Dendritic cell treated with granulocyte-macrophage colony-stimulating factor and Interleukin-4, amounts not matched to agents 40 ng/mL and 50 ng/mL, for 4 days (primary cell): ENCODE measurements around the gene BCL2L1.

ENCODE experiments used
- H3K27ac Mint-ChIP-seq: one replicate; pipeline ENCODE4 v1.8.0; 2022; ENCODE audit warnings: mild to moderate bottlenecking, mixed read lengths
- H3K27me3 Mint-ChIP-seq: one replicate; pipeline ENCODE4 v1.8.0; 2022; ENCODE audit warnings: mild to moderate bottlenecking, mixed read lengths
- H3K36me3 Mint-ChIP-seq: one replicate; pipeline ENCODE4 v1.8.0; 2022; ENCODE audit warnings: low read depth, mixed read lengths
- H3K4me1 Mint-ChIP-seq: one replicate; pipeline ENCODE4 v1.8.0; 2022; ENCODE audit warnings: low read depth, mixed read lengths
- H3K4me3 Mint-ChIP-seq: one replicate; pipeline ENCODE4 v1.8.0; 2022; ENCODE audit warnings: mild to moderate bottlenecking, moderate library complexity, mixed read lengths
- H3K9me3 Mint-ChIP-seq: one replicate; pipeline ENCODE4 v1.8.0; 2022; ENCODE audit warnings: mixed read lengths
- intact Hi-C: fragments of 100-400 bp; cut with micrococcal nuclease; formaldehyde crosslinking; loops from one replicate; pipeline ENCODE4 v1.15.0; 2022

Gene BCL2L1

DNA sequence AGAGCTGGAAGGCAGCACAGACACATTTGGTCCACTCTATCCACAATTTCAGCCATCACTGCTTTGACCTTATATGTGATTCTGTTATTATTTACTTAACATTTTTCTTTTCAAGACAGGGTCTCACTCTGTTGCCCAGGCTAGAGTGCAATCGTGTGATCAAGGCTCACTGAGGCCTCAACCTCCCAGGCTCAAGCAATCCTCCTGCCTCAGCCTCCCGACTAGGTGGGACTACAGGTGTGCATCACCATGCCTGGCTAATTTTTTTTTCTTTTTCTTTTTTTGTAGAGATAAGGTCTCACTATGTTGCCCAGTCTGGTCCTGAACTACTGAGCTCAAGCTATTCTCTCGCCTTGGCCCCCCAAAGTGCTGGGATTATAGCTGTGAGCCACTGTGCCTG lies 40.3 kb downstream of the BCL2L1 start:
- Mint-ChIP-seq H3K4me3 (no peak overlapping the region), H3K27ac (no peak overlapping the region), H3K4me1 (peaks cover 59% of the 10 kb centered on the region), H3K36me3 (peaks cover 83% of the 10 kb centered on the region), H3K9me3 (no peaks in the 10 kb centered on the region), H3K27me3 (no peaks in the 10 kb centered on the region)
- intact Hi-C loops, result no loop called here

GRCh38 chr20:31681769-31682168 lies 40.9 kb downstream of the BCL2L1 start:
- peaks cover 58% of the 10 kb centered on the region for H3K4me1 Mint-ChIP-seq
- H3K27ac Mint-ChIP-seq, result no peak overlapping the region
- H3K36me3 Mint-ChIP-seq, result peaks cover 80% of the 10 kb centered on the region
- intact Hi-C loops, result no loop called here
- no peak overlapping the region for H3K4me3 Mint-ChIP-seq
- no peaks in the 10 kb centered on the region for H3K27me3 Mint-ChIP-seq
- no peaks in the 10 kb centered on the region for H3K9me3 Mint-ChIP-seq

- no peaks in the 10 kb centered on the region for H3K27me3 Mint-ChIP-seq
- H3K9me3 Mint-ChIP-seq, result no peaks in the 10 kb centered on the region
- no peak overlapping the region for H3K27ac Mint-ChIP-seq
- no peak overlapping the region for H3K4me3 Mint-ChIP-seq
- H3K4me1 Mint-ChIP-seq, result peaks cover 59% of the 10 kb centered on the region
- intact Hi-C loops, result no loop called here
- H3K36me3 Mint-ChIP-seq, result peaks cover 80% of the 10 kb centered on the region
Observed at GRCh38 chr20:31681128-31681727, 41.4 kb downstream of the BCL2L1 start.

DNA sequence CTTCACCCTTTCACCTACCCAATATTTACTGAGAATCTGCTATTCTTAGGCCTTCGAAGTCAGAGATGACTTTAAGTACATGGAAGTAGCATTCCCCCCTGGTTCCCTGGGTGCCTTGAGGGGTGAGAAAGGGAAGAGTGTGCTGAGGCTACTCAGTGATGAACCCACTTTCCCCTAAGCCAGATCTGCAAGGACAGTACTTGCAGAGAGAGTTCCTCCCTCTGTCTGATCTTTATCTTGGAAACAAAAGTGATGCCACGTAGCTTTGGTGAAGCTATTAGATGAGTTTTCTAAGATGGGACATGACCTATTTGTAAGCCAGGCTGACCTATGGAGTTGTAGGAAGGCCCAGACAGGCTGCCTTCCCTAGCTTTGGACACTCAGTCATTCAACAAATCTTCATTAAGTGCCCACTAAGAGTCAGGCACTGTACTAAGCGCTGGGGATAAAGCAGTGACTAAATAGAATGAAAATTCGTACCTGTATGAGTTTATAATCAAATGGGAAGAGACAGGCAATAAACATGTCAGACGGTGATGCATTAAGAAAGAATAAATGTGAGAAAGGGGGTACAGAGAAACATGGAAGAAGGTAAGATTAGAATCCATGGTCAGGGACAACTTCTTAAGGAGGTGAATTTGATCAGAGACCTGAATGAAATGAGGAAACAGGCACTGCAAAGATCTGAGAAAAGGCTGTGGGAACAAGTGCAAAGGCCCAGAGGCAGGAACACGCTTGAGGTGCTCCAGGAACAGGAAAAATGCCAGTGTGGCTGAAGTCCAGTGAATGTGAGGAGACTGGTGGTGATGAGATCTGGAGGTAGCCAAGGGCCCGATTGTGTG lies 42.2 kb downstream of the BCL2L1 start:
- Mint-ChIP-seq H3K36me3 (peaks cover 79% of the 10 kb centered on the region), H3K27me3 (no peaks in the 10 kb centered on the region), H3K4me1 (peaks cover 66% of the 10 kb centered on the region), H3K27ac (no peak overlapping the region), H3K9me3 (no peaks in the 10 kb centered on the region), H3K4me3 (no peak overlapping the region)
- intact Hi-C loops, result no loop called here

DNA sequence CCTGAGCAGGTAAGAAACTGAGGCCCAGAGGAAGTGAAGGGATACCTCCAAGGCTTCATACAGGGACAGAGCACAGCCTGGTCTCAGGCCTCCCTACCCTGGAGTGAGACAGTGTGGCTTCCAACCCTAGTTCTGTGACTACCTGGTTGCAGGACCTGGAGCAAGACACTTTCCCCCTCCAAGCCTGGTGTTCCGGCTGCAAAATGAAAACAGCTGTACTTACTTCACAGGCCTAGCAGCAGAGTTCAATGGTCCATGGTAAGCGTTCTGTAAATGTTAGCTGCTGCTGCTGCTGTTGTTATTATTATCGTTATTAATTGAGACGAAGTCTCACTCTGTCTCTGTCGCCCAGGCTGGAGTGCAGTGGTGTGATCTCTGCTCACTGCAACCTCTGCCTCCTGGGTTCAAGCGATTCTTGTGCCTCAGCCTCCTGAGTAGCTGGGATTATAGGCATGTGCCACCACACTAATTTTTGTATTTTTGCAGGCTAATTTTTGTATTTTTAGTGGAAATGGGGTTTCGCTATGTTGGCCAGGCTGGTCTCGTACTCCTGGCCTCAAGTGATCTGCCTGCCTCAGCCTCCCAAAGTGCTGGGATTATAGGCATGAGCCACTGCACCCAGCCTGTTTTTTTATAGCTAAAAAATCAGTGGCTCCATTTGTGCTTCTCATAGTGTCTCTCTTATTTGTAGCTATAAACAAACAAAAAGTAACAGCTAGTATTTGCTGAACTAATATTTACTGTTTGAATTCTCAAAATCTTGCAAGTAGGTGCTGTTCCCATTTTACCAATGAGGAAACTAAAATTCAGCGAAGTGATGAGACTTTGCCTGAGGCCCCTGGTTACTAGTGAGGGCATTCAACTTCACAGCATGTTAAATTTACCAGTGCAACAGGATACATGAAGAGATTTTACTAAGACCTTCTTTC lies 43.0 kb downstream of the BCL2L1 start:
- intact Hi-C loops, result no loop called here
- peak overlapping the region; percentile 26 for H3K27ac Mint-ChIP-seq
- H3K4me3 Mint-ChIP-seq, result no peak overlapping the region
- H3K4me1 Mint-ChIP-seq, result peaks cover 75% of the 10 kb centered on the region
- no peaks in the 10 kb centered on the region for H3K27me3 Mint-ChIP-seq
- H3K9me3 Mint-ChIP-seq, result no peaks in the 10 kb centered on the region
- H3K36me3 Mint-ChIP-seq, result peaks cover 72% of the 10 kb centered on the region

DNA sequence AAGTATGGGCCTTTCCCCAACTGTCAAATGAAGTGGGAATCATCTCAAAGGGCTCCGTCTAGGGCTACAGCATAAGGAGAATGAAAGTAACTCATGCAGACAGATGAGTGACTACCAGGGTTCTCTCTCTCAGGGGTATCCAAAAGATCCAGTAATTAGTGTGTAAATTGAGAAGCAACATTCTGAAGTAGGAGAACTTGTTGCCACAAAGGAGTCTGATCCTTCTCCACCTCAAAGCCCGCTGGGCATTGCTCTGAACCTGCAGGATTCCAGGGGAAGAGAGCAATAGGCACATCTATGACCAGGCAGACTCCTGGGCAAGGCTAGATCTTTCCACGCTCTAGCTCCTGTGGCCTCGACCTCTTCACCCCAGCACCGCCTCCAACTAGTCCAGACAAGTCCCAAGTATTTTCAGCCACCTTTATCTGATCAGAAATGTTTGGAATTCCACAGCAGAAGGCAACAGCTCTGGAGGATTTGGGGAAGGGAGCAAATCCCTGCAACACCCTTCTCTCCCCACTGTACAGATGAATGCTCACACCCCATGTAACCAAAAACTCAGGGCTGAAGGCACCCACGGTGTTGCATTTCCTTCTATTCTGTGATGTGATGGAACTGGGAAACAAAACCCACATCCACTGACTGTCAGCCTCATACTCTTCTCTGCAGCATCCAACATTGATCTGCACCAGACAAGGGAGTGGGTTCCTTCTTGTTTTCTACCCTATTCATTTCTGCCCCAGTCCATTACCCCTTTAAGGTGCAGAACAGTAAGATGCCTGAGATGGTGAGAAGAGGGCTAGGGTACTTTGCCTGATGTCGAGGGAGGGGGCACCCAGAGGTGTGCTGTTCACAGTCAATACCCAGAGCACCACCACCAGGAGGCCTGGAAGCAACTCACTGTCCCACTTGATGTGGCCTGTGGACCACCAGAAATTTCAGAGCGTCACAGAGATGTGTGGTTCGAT lies 44.0 kb downstream of the BCL2L1 start:
- Mint-ChIP-seq H3K36me3 (peaks cover 67% of the 10 kb centered on the region), H3K4me1 (peaks cover 85% of the 10 kb centered on the region), H3K27me3 (no peaks in the 10 kb centered on the region), H3K9me3 (no peaks in the 10 kb centered on the region), H3K27ac (peak overlapping the region; percentile 26), H3K4me3 (no peak overlapping the region)
- intact Hi-C loops, result no loop called here

- peak overlapping the region; percentile 61 for H3K27ac Mint-ChIP-seq
- peaks cover 69% of the 10 kb centered on the region for H3K36me3 Mint-ChIP-seq
- H3K27me3 Mint-ChIP-seq, result no peaks in the 10 kb centered on the region
- no peaks in the 10 kb centered on the region for H3K9me3 Mint-ChIP-seq
- intact Hi-C loops, result no loop called here
- H3K4me3 Mint-ChIP-seq, result no peak overlapping the region
- peaks cover 82% of the 10 kb centered on the region for H3K4me1 Mint-ChIP-seq
Observed at GRCh38 chr20:31677553-31678260, 45.0 kb downstream of the BCL2L1 start.

DNA sequence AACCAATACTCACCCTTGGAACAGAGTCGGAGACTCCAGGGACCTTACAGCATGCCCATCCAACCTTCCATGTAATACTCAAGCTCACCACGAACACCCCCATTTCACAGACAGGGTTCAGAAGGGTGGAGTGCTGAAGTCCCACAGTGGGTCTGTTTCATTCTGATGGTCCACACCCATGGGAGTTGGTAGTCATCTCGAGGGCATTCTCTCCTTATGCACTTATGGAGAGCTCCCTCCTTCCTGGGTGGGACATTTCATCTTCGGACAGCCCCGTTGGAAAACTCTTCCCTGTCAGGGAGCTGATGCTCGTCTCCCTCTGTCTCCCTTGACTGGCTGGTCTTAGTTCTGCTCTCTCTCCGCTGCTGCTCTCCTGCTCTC lies 46.1 kb downstream of the BCL2L1 start:
- Mint-ChIP-seq H3K4me3 (no peak overlapping the region), H3K4me1 (peaks cover 82% of the 10 kb centered on the region), H3K27ac (peak overlapping the region; percentile 93), H3K36me3 (peaks cover 75% of the 10 kb centered on the region), H3K9me3 (no peaks in the 10 kb centered on the region), H3K27me3 (no peaks in the 10 kb centered on the region)
- intact Hi-C loops, result no loop called here

DNA sequence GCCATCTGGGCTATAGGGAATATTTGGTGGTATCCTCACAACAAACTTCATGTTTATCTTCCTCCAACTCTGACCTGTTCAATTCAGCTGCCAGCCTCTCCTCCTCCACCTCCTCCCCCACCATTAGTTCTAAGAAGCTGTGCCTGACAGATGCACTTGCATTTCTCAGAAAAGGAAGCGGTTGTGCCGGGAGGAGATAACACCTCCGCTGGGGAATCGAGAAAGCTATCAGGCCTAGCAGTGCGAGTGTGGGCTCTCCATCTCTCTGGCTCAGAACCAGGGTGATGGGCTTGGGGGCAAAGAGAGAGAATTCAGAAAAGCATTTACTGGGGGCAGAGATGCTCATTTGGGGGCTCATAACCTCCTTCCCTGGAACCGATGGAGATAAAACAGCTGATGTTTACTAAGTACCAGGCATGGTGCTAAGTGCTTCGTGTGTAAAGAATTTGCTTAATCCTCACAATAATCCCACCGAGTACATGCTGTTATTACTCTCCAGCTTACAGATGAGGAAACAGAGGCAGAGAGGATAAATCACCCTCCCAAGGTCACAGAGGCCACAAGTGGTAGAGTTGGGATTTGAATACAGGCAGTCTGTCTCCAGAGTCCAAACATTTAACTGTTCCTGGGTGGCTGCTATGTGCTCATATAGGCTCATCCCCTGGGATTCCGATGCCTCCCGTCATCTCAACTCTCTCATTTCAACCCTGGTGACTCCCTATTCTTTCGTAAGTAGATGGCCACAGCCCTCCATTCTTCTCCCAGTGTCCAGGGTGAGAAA lies 46.6 kb downstream of the BCL2L1 start:
- H3K27ac Mint-ChIP-seq, result peak overlapping the region; percentile 93
- peak overlapping the region; percentile 72 for H3K4me3 Mint-ChIP-seq
- peaks cover 75% of the 10 kb centered on the region for H3K36me3 Mint-ChIP-seq
- H3K4me1 Mint-ChIP-seq, result peaks cover 81% of the 10 kb centered on the region
- intact Hi-C loops, result loop anchor here (1.0 kb wide), 2 partner anchors 23 to 47 kb away; no protein-coding TSS in a partner anchor
- H3K9me3 Mint-ChIP-seq, result no peaks in the 10 kb centered on the region
- H3K27me3 Mint-ChIP-seq, result no peaks in the 10 kb centered on the region

DNA sequence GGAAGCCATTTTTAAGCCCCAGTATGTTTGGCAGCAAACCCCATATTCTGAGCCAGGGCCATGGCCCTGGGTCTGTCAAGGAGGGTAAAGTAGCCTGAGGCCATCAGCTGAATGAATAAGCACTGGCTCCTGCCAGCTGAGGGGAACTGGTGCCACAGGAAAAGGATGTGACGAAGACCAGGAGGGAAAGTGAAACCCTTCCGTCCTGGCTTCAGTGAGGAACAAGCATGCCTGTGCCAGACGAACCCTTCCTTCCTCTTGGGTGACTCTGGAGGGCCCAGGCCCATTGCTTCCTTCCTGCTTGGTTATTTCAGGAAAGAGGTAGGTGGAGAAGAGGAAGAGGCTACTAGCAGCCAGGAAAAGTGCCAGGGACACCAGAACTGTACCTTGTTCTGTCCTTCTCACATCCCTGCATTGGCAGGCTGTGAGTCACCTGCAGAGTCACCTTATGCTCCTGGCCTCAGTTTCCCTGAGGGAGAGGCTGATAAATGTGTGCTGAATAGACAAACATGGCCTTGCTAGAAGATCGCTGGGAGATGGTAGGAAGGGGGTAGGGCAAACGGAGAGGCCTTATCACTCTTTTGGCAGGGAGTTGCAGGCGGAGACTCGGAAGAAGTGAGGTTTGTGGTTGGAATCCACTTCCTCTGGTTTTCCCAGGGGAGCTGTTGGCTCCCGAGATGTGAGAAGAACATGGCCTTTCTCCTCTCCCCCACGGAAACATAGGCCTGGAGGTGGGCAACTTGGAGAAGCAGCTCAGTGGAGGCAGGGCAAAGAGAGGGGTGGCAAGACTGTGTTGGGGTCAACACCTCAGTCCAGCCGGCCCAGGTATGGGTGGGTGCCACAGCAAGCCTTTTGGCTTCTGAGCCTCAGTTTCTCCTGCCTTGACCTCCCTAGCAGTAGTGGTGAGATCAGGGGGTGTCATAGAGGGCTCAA lies 47.5 kb downstream of the BCL2L1 start:
- Mint-ChIP-seq H3K9me3 (no peaks in the 10 kb centered on the region), H3K4me3 (peak overlapping the region; percentile 72), H3K27me3 (no peaks in the 10 kb centered on the region), H3K27ac (peak overlapping the region; percentile 93), H3K4me1 (peaks cover 75% of the 10 kb centered on the region), H3K36me3 (peaks cover 76% of the 10 kb centered on the region)
- intact Hi-C loops, result loop anchor here (1.0 kb wide), 2 partner anchors 24 to 48 kb away; no protein-coding TSS in a partner anchor

GRCh38 chr20:31673943-31674463 lies 48.7 kb downstream of the BCL2L1 start:
- H3K4me1 Mint-ChIP-seq, result peaks cover 77% of the 10 kb centered on the region
- peak overlapping the region; percentile 93 for H3K27ac Mint-ChIP-seq
- intact Hi-C loops, result no loop called here
- H3K27me3 Mint-ChIP-seq, result no peaks in the 10 kb centered on the region
- no peaks in the 10 kb centered on the region for H3K9me3 Mint-ChIP-seq
- peaks cover 80% of the 10 kb centered on the region for H3K36me3 Mint-ChIP-seq
- no peak overlapping the region for H3K4me3 Mint-ChIP-seq
